Measurements from ENCODE around the gene NR2E3.

The NR2E3 gene

DNA sequence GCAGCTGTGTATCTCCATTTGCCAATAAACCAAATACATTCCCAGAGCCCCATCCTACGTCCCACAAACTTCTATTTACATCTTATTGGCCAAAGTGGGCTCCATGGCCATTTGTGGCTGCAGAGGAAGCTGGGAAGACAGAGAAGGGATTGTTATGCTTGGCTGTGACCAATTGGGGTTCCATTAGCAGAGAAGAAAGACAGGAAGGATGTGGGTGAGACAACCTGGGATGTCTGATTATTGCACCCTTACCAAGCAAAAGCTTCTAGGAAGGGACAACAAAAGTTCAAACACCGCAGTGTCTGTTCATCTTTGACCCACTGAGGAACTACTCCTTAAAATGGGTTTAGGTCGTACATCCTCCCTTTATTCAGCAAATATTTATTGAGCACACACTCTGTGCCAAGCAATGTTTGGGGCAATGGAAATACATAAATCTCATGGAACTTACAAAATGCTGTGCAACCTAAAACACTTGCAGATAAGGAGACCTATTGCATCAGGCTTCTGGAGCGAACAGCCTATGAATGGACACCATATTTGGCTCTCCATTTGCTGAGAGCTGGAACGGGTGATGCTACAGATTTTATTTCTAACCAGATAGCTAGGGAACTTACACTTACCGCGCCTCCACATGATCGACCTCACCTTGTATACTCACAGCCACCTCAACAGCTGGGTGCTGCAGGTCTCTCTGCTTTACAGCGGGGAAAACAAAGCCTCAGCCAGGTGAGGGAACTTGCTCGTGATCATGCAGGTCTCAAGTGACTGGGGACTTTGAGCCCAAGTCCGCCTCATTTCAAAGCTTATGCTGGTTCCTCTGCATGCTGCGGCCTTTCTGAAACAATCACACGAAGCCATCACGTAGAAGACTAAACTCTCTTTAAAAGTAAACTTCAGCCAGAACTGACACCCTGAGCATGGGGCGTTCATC lies 21.4 kb upstream of the NR2E3 start:
- DNase-seq (ENCODE audit: low read depth, low spot score): no peak
- no peak overlapping the region for H3K4me3 ChIP-seq (ENCODE audit: low read length)

DNA sequence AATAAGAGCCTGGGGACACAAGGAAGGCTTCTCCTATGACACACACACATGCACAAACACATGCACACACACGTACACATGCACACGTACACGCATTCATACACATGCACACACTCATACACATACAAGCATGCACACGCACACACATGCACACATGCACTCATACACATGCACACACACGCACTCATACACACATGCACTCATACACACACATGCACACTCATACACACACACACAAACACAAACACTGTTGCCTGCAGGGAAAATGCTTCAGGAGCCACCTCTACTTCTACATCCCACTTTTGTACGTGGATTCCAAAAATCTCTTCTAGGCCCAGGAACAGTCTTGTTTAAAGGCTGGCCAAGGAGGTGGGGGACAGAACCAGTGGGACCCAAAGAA lies 20.7 kb upstream of the NR2E3 start:
- H3K4me3 ChIP-seq (ENCODE audit: low read length): no peak overlapping the region
- no peak for DNase-seq (ENCODE audit: low read depth, low spot score)

DNA sequence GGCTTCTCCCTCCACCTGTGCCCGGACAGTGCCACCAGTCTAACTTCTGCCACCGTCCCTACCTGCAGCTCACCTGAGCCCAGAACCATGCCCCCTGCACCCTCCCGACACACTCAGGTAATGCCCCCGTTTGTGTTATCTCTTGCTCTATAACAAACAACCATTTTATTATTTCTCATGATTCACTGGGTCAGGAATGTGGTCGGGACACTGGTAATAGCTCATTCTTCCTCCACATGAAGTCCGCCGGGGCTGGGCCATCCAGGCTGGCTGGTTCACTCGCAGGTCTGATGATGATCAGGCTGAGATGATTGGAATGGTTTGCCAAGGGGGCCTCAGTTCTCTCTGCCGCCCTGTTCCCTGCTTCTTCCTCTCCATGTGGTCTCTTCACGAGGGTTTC lies 20.3 kb upstream of the NR2E3 start:
- no peak for DNase-seq (ENCODE audit: low read depth, low spot score)
- H3K4me3 ChIP-seq (ENCODE audit: low read length): no peak overlapping the region

GRCh38 chr15:71791975-71792374 lies 18.4 kb upstream of the NR2E3 start:
- no peak overlapping the region for H3K4me3 ChIP-seq (ENCODE audit: low read length)
- no peak for DNase-seq (ENCODE audit: low read depth, low spot score)

DNA sequence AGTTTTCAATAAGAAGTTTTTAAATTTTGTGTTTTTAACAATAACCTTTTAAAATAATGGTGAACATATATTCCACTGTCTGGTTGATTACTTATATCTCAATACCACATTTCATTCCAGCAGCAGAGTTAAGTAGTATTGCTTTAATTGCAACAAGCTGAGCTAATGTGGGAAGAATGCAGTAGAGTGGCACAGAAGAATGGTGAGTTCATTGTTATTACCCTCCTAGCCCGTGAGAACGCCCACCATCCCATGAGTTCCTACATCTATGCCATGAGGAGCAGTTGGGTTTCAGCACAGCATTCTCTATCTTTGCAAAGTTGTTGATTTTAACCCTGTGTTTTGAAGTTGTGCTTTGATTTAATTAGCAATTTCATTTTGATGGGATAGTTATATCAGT lies 17.8 kb upstream of the NR2E3 start:
- no peak for DNase-seq (ENCODE audit: low read depth, low spot score)
- H3K4me3 ChIP-seq (ENCODE audit: low read length): no peak overlapping the region

DNA sequence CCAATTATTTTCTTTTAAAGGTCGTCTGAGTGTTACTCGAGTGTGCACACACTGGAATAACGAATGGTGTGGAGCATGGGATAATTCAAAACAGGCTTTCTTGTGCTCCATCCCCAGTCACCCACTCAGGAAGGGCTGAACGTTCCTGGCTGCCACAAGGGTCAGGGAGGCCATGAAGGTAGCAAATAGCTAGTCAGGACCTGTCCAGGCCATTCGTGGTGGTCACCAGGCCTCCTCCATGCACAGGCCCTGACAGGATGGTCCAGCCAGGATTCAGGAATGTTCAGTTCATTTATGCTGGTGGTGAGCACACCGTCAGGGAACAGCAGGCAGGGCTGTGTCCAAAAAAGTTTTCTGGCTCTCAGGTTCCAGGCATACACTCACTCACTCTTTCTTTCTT lies 11.7 kb upstream of the NR2E3 start:
- no peak overlapping the region for H3K4me3 ChIP-seq (ENCODE audit: low read length)
- DNase-seq (ENCODE audit: low read depth, low spot score): no peak

GRCh38 chr15:71800190-71800589 lies 10.2 kb upstream of the NR2E3 start:
- DNase-seq (ENCODE audit: low read depth, low spot score): no peak
- no peak overlapping the region for H3K4me3 ChIP-seq (ENCODE audit: low read length)

GRCh38 chr15:71800835-71801745 lies 9.3 kb upstream of the NR2E3 start:
- no peak overlapping the region for H3K4me3 ChIP-seq (ENCODE audit: low read length)
- peak; percentile 41 for DNase-seq (ENCODE audit: low read depth, low spot score)

- no peak overlapping the region for H3K4me3 ChIP-seq (ENCODE audit: low read length)
These were observed 8.3 kb upstream of the NR2E3 start for GRCh38 chr15:71801935-71802655.

GRCh38 chr15:71802770-71803169 lies 7.6 kb upstream of the NR2E3 start:
- no peak for DNase-seq (ENCODE audit: low read depth, low spot score)
- H3K4me3 ChIP-seq (ENCODE audit: low read length): no peak overlapping the region

More at GRCh38 chr15:71801935-71802655, 8.3 kb upstream of the NR2E3 start:
- no peak for DNase-seq (ENCODE audit: low read depth, low spot score)

GRCh38 chr15:71804226-71804625 lies 6.1 kb upstream of the NR2E3 start:
- DNase-seq (ENCODE audit: low read depth, low spot score): no peak
- H3K4me3 ChIP-seq (ENCODE audit: low read length): no peak overlapping the region

GRCh38 chr15:71804695-71805470 lies 5.5 kb upstream of the NR2E3 start:
- DNase-seq (ENCODE audit: low read depth, low spot score): no peak
- no peak overlapping the region for H3K4me3 ChIP-seq (ENCODE audit: low read length)

DNA sequence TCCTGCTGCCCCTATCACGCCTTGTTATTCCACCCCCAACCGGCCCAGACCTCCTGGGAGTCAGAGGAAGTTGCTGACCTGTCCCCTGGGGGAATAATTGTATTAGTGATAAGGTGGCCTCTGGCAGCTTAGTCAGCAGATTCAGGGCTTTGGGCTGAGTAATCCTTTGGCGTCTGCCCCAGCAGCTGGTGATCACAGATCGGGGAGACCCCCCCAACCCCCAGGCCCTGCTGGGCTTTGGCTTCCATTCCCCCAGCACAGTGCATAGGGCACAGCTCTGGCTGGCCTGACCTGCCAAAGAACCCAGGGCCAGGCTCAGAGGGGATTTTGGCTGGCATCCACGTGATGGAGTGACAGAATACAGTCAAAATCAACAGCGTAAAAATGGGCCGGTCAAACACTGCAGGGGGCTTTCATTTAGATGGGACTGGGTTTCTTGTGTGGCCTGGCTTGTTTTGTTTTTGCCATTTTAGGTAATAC lies 3.9 kb upstream of the NR2E3 start:
- DNase-seq (ENCODE audit: low read depth, low spot score): no peak
- no peak overlapping the region for H3K4me3 ChIP-seq (ENCODE audit: low read length)

DNA sequence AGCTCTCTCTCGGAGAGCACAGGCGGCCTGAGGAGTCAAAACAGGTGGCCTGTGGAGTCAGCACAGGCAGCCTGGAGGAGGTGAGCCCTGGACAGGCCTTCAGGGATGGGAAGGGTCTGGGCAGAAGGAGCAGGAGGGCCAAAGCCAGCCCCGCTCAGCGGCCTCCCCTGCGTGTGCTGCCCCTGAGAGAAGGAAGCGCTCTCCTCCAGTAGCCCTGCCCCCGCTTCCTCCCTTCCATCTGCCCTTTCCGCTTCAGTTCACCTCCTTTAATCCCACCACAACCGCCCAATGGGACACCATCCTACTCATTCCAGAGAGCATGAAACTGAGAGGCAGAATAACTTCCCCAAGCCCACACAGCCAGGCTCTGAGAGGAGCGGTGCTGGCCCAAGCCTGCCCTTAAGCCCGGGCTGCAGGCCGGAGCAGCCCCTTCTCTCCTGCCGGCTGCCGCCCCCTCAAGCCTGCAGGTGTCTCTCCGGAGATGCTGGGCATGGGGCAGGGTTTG lies 3.2 kb upstream of the NR2E3 start:
- H3K4me3 ChIP-seq (ENCODE audit: low read length): no peak overlapping the region
- no peak for DNase-seq (ENCODE audit: low read depth, low spot score)

DNA sequence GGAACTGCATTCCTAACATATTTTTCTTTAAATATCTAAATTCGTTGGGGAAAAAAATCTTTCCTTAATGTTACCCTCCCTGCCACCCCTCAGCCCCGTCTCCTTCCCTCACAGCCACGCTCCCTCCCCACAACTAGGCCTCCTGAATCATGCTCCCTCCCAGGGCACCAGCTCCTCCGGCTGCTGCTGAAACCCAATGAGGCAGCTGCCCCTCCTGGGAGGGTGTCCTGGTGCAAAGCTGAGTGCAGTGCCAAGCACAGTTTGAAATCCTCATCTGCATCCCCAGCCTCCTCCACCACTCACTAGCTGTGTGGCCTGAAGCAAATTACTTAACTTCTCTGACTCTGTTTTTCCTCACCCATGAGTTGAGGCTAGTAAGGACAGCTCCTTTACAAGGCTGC lies 2.7 kb upstream of the NR2E3 start:
- no peak for DNase-seq (ENCODE audit: low read depth, low spot score)
- no peak overlapping the region for H3K4me3 ChIP-seq (ENCODE audit: low read length)

DNA sequence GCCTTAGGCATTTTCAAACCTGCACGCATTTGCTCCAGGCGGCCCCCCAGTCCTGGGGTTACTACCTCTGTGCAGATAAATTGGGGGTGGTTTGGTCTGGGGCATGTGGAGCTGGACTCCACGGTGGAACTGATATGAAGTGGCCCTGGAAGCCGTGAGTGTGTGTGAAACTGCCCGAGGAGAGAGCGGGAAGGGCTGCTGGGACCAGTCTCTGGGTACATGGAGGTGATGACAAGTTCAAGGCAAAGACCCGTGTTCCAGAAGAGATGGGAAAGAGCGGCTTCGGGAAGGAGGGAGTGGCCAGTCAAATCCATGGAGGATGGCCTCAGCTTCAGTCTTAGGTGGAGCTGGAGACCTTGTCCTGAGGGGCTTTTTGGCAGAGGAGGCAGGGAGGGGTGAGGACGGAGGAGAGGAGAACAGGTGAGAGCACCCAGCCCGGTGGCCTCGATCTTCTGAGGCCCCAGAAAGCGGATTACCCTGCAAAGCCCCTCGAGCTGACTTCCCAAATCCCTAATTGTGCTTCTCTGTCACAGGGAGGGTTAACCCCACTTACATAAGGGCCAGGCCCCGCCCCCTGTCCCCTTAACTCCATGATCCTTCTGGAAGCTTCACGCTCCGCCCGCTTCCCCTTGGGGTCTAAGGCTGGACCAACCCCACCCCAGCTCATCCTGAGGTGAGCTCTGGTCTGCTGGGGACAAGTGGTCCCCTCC lies 1.9 kb upstream of the NR2E3 start:
- DNase-seq (ENCODE audit: low read depth, low spot score): no peak
- no peak overlapping the region for H3K4me3 ChIP-seq (ENCODE audit: low read length)

- no peak for DNase-seq (ENCODE audit: low read depth, low spot score)
These were observed 1.0 kb upstream of the NR2E3 start for GRCh38 chr15:71809346-71809745.

More at GRCh38 chr15:71809346-71809745, 1.0 kb upstream of the NR2E3 start:
- no peak overlapping the region for H3K4me3 ChIP-seq (ENCODE audit: low read length)

Data from Jurkat, Clone E6-1 (cell line).